Fibroblast of skin of right biceps (primary cell): Measurements from ENCODE around the gene C18orf32.
"Not testable (repeated sequence)": the region's sequence is repeated elsewhere in the genome, so short reads cannot be mapped to it uniquely, and the experiment has no call there.

Experiments
- DNase-seq: peaks from one replicate; pipeline ENCODE4 v3.0.0-alpha.2; 2013

Gene C18orf32

GRCh38 chr18:49500201-49500921, 13.3 kb upstream of the C18orf32 start:
- DNase-seq = no peak

DNA sequence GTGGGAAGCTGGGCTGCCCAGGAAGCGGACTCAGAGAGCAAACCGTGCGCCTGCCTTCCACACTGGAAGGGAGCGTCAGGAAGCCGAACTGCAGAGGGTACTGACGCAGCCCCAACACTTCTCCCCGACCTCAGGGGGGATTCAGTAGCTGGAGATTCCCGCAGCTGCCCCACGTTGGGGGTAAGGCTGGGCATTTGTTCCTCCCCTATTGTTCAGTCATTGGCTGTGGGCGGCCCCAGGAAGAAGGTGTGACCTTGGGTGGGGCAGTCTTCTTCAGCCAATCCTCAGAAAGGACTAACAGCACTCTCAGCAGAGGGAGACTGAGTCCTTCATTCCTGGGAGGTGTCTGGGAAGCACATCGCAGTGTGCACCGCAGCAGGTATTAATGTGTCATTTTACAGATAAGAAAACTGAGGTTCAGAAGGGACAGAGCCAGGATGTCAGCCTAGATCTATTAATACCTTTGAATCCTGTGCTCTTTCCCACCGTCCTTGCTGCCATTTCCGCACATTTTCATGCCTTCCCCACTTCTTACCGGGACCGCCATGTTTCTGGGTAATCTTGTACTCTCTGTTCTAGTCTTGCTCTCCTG, 12.1 kb upstream of the C18orf32 start:
- no peak for DNase-seq

GRCh38 chr18:49495480-49495879, 8.4 kb upstream of the C18orf32 start:
- DNase-seq = no peak

DNA sequence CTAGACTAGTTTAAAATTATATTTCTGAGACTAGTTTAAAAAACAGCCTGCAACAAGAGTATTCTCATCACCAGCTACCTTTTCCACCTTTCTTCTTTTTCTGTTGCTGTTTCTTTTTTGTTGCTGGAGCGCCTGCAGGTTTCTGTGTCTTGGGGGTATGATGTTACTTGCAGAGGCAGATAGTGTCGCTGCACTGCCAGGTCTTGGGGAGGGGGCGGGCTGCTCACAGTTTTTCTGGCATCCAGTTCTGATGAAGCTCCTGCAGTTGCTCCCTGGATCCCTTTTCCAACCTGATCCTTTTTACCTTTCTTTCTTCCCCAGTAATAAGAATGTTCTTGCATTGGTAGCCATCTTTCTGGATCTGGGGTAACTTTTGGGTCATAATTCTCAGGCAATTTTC, 8.0 kb upstream of the C18orf32 start:
- no peak for DNase-seq

DNA sequence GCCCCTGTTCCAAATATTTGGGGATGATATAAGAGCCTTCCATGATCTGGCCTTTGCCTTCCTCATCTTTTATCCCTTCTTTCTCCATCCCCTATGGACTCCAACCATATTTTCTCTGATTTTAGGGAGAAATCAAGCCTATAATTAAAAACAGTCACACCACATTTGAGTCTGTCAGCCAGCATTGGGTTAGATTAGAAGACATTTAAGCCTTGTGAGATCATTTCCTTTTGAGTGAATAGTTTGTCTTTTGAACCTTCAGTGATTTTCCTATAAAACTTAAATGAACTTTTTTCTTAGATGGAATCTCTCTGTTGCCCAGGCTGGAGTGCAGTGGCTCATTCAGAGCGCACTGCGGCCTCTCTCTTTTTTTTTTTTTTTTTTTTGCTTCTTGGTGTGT, 7.6 kb upstream of the C18orf32 start:
- peak; percentile 73 for DNase-seq

GRCh38 chr18:49492694-49493033, 5.6 kb upstream of the C18orf32 start:
- no peak for DNase-seq

DNA sequence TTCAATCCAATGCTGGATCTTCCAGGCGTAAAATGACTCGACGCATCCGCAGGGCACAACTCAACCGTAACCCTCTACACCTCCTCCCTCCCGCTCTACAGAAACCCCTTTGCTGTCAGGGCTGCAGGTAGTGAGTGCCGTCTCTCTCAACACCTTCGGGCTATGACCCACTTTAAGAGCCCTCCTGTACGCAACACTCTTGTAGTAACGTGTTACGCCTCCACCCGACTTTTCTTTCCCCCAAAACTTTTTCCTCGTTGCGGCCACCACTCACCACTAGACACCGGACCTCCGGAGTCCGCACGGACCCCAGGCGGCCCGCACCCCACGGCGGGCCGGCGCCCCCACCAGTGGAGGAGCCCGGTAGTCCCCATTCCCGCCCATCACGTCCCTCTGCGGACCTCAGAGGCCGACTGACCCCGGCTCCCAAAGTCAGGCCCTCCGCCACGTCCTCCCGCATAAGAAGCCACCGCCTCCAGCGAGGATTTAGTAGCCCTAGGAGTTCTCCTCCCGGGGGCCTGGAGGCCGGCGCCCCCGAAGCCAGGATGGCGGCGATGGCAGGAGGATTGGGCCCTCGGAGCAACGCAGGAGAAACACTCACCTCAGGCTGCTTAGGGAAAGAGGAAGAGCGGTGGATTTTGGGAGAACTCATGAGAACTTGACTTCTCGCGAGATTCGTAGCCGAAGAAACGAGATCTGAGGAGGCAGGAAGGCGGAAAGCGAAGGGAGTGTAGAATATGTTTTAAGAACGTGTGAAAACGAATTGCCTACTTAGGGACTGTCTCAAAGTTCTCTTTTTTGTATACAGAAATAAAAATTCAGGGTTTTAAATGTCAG, 5.0 kb upstream of the C18orf32 start, which contains the start of gene RPL17:
RPL17 (minus strand) TSS at position 609 of the 837 bp plus-strand sequence.
- DNase-seq = peak; percentile 99

DNA sequence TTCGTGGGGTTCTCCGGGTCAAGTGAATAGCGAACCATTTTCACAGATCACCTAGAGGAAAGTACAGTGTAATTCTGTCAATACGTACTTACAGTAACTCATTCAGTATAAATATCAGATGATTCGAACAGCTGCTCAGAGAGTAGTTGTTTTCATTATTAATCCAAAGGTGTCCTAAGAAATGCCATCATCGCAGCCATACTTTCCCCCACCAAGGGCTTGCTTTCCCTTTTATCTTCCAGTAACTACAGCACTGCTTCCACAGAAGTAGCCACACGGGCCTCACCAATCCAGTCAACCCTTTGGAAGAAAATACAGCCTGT, 4.5 kb upstream of the C18orf32 start:
- DNase-seq = no peak

GRCh38 chr18:49490246-49490762, 3.3 kb upstream of the C18orf32 start:
- no peak for DNase-seq

GRCh38 chr18:49487711-49488310, 777 bp upstream of the C18orf32 start:
- no peak for DNase-seq

- no peak for DNase-seq
These were observed 455 bp downstream of the C18orf32 start for GRCh38 chr18:49486606-49486952.

GRCh38 chr18:49486134-49486533, 900 bp downstream of the C18orf32 start:
- no peak for DNase-seq

DNA sequence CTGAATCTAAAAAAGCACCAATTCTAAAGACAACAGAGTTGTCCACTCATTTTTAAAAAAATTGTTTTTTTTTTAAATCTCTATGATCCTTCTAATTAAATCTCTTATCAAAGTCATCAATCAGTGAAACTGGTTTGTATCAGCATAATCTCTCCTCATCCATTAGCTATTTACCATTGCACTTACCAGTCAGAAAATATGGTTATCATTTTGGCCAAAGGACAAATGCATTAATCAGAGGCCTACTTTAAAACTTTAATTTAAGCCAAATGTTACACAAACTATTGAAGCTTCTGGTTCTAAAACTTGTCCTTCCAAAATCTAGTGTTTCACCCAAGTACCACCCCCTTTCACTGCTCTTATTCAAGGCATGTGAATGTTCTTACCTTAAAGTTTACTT, 3.8 kb downstream of the C18orf32 start:
- DNase-seq = no peak

DNA sequence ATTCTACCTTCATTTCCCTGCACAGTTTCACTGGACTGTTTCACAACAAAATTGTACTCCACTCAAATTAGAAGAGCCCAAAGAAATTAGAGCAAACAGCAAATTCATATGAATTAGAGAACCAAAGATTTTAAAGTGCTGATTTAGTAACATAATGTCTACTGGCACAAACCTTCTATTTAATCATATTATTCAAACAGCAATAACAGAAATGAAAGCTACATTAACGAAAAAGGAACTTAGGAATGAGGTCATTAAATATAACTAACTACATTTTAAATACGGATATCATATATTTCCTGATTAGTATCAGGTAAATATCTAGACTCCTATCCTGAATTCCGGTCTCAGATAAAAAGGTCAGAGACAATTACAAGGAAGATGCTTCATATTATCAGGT, 5.1 kb downstream of the C18orf32 start:
- no peak for DNase-seq

DNA sequence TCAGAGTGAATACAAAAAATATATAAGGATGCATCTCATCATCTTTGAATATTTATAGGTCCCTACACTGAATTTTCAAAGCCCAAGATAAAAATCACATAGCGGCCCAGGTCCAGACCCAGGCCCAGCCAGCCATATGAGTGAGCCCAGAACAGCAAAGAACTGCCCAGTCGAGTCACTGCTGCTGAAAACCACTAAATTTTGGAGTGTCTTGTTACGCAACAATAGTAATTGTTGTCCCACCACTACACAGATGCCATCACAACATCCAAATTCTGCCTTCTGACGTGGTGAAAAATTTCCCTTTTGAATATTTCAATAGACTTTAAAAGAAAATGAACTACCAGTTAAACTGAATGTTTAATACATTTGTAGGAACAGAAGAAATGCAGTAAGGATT, 5.7 kb downstream of the C18orf32 start:
- no peak for DNase-seq

DNA sequence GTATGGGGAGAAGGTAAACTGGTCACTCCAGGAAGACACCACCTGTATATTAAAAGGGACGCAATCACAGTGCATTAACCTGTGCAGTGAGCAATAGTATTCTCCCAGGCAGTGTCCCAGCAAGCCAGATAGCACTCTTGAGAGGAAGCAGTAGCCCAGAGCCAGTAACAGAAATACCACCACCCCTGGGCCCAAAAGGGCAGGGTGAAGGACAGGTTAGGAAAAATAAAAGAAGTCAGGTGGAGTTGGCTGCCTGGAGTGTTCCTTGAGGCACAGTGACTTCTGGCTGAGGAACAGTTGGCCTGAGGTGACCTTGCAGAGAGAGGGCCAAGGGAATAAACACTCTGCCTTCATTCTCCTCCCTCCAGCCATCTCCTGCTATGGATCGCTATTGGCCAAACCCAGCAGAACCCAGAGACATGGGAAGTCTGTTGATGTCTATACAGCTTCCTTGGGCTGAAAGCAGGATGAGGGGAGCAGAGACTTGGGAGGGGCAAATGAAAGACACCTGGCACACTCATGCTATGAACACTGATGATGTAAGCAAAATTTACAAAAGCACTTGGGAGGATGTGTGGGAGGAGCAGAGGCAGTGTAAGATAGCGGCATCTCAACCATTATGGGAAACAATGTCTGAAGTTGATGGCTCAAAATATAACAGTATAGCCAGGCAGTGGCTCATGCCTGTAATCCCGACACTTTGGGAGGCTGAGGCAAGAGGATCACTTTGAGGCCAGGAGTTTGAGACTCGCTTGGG, 7.5 kb downstream of the C18orf32 start:
- DNase-seq = no peak

GRCh38 chr18:49476664-49477411, 10.2 kb downstream of the C18orf32 start:
- DNase-seq = peak; percentile 69

DNA sequence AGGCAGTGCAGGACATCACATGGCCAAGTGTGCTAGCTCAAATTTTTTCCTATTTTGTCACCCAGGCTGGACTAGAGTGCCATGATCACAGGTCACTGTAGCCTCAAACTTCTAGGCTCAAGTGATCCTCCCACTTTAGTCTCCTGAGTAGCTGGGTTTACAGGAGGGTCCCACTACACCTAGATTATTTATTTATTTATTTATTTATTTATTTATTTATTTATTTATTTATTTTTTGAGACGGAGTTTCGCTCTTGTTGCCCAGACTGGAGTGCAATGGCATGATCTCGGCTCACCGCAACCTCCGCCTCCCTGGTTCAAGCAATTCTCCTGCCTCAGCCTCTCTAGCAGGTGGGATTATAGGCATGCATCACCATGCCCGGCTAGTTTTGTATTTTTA, 12.1 kb downstream of the C18orf32 start:
- not testable (repeated sequence) for DNase-seq

DNA sequence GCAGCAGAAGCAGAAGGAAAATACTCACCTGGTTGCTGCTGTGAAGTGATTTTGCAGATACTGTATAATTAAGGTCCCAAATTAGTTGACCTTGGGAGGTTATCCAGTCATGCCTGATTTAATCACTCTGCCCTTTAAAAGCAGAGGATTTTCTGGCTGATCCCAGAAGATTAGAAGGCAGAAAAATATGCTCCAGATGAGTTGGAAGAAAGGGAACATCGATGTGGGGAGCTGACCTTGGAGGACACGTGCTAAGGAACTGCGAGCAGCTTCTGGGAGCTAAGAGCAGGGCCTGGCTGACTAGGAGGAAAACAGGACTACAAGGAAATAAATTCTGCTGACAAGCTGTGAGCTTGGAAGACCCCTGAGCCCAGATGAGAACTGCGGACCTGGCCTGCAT, 13.3 kb downstream of the C18orf32 start:
- no peak for DNase-seq

- DNase-seq = no peak
These were observed 14.6 kb downstream of the C18orf32 start for GRCh38 chr18:49472459-49472858.

GRCh38 chr18:49471532-49471931, 15.5 kb downstream of the C18orf32 start:
- DNase-seq = no peak

GRCh38 chr18:49467599-49467998, 19.4 kb downstream of the C18orf32 start:
- DNase-seq = no peak
